Epidermal melanocyte (primary cell): ENCODE results near the gene UTF1.

Experiments used
- DNase-seq: peaks from one replicate; pipeline ENCODE4 v3.0.0; 2011; ENCODE audit warnings: low spot score; ENCODE audit not compliant: insufficient read length

Gene UTF1

GRCh38 chr10:133277277-133277992, 47.4 kb downstream of the UTF1 start:
- no peak for DNase-seq

- DNase-seq: no peak
Observed at GRCh38 chr10:133277993-133278576, 48.1 kb downstream of the UTF1 start.

GRCh38 chr10:133278577-133279265, 48.7 kb downstream of the UTF1 start:
- DNase-seq: no peak

GRCh38 chr10:133279326-133280226, 49.6 kb downstream of the UTF1 start:
- no peak for DNase-seq

- no peak for DNase-seq
Observed at GRCh38 chr10:133280391-133281059, 50.5 kb downstream of the UTF1 start.

GRCh38 chr10:133281084-133281483, 51.1 kb downstream of the UTF1 start:
- DNase-seq: no peak
